ENCODE measurements around the gene TAMALIN.

Gene TAMALIN

DNA sequence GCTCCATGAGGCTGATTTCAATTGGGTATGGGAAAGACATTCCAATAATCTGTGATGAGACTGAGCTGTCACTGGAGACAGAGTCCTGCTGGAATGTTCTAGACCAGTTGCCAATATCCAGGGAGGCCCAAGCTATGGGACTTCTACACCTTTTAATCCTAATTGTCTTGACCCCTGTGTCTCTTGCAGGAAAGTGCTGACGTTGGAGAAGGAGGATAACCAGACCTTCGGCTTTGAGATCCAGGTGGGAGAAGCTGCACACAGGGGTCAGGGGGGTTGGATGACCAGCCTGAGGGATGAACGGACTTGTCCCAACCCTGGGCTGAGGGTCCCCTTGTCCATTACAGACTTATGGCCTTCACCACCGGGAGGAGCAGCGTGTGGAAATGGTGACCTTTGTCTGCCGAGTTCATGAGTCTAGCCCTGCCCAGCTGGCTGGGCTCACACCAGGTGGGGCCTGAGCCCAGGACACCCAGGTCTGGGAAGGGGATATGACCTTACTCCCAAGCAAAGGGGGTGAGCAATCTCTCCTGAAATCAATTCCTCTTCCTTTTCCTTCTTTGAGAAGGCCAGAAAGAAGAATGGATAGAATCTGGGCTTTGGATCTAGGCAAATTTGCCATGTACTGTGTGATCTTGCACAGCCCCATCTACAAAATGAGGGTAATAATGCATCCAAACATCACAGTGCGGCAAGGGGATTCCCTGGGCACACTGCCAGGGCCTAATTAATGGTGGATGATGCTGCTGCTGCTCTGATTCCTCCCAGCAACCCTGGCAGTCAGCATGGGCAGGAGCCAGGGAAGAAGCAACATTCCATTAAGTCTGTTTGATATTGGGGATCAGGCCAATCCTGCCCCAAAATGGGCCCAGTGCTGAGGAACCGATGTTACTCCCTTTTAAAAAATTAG, 4.2 kb downstream of the TAMALIN start:
- TF ChIP-seq, protein P1, sequence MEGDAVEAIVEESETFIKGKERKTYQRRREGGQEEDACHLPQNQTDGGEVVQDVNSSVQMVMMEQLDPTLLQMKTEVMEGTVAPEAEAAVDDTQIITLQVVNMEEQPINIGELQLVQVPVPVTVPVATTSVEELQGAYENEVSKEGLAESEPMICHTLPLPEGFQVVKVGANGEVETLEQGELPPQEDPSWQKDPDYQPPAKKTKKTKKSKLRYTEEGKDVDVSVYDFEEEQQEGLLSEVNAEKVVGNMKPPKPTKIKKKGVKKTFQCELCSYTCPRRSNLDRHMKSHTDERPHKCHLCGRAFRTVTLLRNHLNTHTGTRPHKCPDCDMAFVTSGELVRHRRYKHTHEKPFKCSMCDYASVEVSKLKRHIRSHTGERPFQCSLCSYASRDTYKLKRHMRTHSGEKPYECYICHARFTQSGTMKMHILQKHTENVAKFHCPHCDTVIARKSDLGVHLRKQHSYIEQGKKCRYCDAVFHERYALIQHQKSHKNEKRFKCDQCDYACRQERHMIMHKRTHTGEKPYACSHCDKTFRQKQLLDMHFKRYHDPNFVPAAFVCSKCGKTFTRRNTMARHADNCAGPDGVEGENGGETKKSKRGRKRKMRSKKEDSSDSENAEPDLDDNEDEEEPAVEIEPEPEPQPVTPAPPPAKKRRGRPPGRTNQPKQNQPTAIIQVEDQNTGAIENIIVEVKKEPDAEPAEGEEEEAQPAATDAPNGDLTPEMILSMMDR (IDR thresholded peaks at IDR 0.05; ENCODE audit: extremely low read depth, insufficient read depth, missing control alignments): no peak
- in situ Hi-C loops (cut with MboI; ENCODE audit: low pct_unique_long_range_greater_than_20kb, low sequenced_read_pairs, unreplicated experiment): no loop called here
- DNase-seq (ENCODE audit: low spot score): no peak

DNA sequence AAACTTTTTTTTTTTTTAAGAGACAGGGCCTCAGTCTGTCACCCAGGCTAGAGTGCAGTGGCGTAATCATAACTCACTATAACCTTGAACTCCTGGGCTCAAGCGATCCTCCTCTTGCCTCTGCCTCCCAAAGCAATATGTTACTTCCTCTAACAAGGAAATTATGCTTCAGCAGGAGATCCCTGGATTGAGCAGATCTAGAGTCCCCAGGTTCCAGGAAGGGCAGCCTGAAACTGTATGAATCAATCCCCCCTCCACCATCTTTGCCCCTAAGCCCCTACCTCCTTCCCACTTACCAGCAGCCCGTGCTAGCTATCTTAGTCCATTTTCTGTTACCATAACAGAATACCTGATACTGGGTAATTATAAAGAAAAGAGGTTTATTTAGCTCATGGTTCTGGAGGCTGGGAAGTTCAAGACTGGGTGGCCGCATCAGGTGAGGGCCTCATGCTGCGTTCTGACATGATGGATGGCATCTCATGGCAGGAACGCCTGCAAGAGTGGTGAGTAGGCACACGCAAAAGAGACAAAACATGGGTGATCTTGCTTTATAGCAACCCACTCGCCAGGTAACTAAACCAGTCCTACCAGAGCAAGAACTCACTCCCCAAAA, 5.0 kb downstream of the TAMALIN start:
- DNase-seq (ENCODE audit: low spot score): no peak
- TF ChIP-seq, protein P1 (IDR thresholded peaks at IDR 0.05; ENCODE audit: extremely low read depth, insufficient read depth, missing control alignments): no peak
- in situ Hi-C loops (cut with MboI; ENCODE audit: low pct_unique_long_range_greater_than_20kb, low sequenced_read_pairs, unreplicated experiment): no loop called here

DNA sequence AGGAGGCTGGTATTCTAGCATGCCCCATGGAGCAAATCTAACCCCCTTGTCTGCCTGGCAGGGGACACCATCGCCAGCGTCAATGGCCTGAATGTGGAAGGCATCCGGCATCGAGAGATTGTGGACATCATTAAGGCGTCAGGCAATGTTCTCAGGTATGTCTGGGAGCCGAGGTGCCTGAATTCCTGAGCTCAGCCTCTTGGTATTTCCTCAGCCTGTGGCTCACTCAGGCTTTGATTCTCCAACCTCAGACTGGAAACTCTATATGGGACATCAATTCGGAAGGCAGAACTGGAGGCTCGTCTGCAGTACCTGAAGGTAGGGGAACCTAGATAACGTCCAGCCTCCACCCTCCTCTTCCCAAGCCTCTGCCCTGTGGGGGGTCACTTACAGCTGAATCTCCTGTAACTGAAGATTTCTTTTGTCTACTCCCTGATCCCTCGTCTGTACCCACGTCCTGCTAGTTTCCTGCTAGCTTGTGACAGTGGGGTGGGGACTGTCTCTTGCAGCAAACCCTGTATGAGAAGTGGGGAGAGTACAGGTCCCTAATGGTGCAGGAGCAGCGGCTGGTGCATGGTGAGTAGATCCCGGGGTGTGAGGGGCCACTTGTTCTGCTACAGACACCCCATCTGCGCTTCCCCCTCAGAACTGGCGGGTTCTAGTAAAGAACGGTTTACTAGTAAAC, 7.0 kb downstream of the TAMALIN start:
- DNase-seq (ENCODE audit: low spot score): no peak
- in situ Hi-C loops (cut with MboI; ENCODE audit: low pct_unique_long_range_greater_than_20kb, low sequenced_read_pairs, unreplicated experiment): no loop called here
- TF ChIP-seq, protein P1 (IDR thresholded peaks at IDR 0.05; ENCODE audit: extremely low read depth, insufficient read depth, missing control alignments): no peak

DNA sequence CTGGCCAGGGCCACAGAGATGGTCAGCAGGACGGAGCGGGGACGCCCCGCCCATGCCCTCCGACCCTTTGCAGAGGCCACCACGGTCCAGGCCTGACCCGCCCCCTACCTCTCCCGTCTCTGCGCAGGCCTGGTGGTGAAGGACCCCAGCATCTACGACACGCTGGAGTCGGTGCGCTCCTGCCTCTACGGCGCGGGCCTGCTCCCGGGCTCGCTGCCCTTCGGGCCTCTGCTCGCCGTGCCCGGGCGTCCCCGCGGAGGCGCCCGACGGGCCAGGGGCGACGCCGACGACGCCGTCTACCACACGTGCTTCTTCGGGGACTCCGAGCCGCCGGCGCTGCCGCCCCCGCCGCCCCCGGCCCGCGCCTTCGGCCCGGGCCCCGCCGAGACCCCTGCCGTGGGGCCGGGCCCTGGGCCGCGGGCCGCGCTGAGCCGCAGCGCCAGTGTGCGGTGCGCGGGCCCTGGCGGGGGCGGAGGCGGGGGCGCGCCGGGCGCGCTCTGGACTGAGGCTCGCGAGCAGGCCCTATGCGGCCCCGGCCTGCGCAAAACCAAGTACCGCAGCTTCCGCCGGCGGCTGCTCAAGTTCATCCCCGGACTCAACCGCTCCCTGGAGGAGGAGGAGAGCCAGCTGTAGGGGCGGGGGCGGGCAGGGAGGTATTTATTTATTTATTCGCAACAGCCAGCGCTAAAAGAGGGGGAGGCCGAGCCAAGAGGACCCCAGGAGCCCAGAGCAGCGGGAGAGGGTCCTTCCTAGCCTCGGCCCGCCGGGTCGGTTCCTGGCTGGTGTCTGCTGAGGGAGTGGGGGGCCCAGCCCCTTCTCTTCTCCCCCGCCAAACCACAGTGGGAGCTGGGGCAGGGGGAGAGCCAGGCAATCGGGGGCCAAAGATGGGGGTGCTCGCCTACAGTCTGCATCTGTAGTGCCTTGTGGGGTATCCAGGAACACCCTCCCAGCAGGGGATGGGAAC, 8.1 kb downstream of the TAMALIN start:
- TF ChIP-seq, protein P1 (IDR thresholded peaks at IDR 0.05; ENCODE audit: extremely low read depth, insufficient read depth, missing control alignments): no peak
- in situ Hi-C loops (cut with MboI; ENCODE audit: low pct_unique_long_range_greater_than_20kb, low sequenced_read_pairs, unreplicated experiment): no loop called here

DNA sequence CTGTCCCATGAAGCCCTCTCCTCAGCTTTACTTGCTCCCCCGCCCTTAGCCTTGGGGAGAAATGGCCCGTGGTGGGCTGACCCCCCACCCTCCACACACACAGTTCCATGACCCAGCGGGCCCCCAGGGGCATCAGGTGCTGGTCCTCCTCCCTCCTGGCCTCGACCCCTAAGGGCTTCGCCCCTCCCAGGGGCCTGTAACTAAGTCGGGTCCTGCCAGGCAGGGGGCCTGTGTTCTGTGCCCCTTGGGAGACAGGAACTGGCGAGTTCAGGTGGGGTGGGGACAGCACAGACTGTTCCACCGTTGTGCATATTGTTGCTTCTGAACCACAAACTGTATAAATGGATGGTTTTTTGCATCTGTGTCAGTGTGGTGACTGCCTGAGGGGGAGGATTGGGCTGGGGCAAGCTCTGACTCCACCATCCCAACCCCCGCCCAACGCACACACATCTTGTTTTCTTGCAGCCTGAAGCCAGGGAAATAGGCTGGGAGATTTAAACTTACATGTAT, 8.8 kb downstream of the TAMALIN start:
- in situ Hi-C loops (cut with MboI; ENCODE audit: low pct_unique_long_range_greater_than_20kb, low sequenced_read_pairs, unreplicated experiment): no loop called here
- TF ChIP-seq, protein P1 (IDR thresholded peaks at IDR 0.05; ENCODE audit: extremely low read depth, insufficient read depth, missing control alignments): no peak
- DNase-seq (ENCODE audit: low spot score): no peak

More for the DNA sequence above, 8.1 kb downstream of the TAMALIN start:
- DNase-seq (ENCODE audit: low spot score): no peak
